BJ (cell line): ENCODE results near the gene GNG12. TPM values are rescaled to one million over a fixed set of nuclear protein-coding genes. Genes with fewer than 3 reads are reported as not detected.

Experiments
- CTCF ChIA-PET: fragments of 350-600 bp; formaldehyde crosslinking; extraction: SDS; loops from one replicate; lab custom pipeline; 2021; ENCODE audit warnings: antibody characterized with exemption, inconsistent platforms; lab: Yijun Ruan, JAX
- POLR2A ChIA-PET: fragments of 300-600 bp; sonication (Branson Sonifier 250); formaldehyde crosslinking; extraction: SDS; loops from one replicate; lab custom pipeline; 2021; ENCODE audit warnings: antibody characterized with exemption; lab: Charles Lee
- DNase-seq: peaks from one replicate; pipeline ENCODE4 v3.0.0-alpha.2; 2011; ENCODE audit warnings: low read depth
- H3K27me3 ChIP-seq: 2 replicates; pipeline ENCODE4 v1.6.0; 2011; ENCODE audit warnings: low read length; ENCODE audit not compliant: control insufficient read depth, insufficient read depth
- H3K36me3 ChIP-seq: 2 replicates; pipeline ENCODE4 v1.5.1; 2011; ENCODE audit warnings: low read length; ENCODE audit not compliant: control insufficient read depth, insufficient read depth
- H3K4me3 ChIP-seq: 2 replicates; pipeline ENCODE4 v1.5.1; 2011; ENCODE audit warnings: low read depth, mild to moderate bottlenecking, control low read depth, low read length
- CTCF ChIP-seq: IDR thresholded peaks from 2 replicates; pipeline ENCODE4 v1.5.1; 2011; ENCODE audit warnings: low read depth, mild to moderate bottlenecking, control low read depth, inconsistent platforms, low read length, moderate library complexity; ENCODE audit not compliant: insufficient read depth
- polyA plus RNA-seq: library from polyadenylated mRNA; depleted of rRNA; stranded (reverse); fragments of >200 nt; gene quantifications from 2 replicates; pipeline ENCODE4 v1.2.3, GENCODE V29; 2011

Gene GNG12
- polyA plus RNA-seq, 1 experiment: 99.6 TPM

- no peak for DNase-seq
- ChIA-PET CTCF (no interaction called here), POLR2A (no interaction called here)
- no peak for TF ChIP-seq CTCF
- H3K27me3 ChIP-seq: no peaks in the 10 kb centered on the region
- no peak overlapping the region for H3K4me3 ChIP-seq
- H3K36me3 ChIP-seq: no peaks in the 10 kb centered on the region
Measured at GRCh38 chr1:67874501-67875111, 41.3 kb upstream of the GNG12 start.

- DNase-seq: no peak
- Histone ChIP-seq H3K27me3 (no peaks in the 10 kb centered on the region), H3K4me3 (no peak overlapping the region), H3K36me3 (no peaks in the 10 kb centered on the region)
- ChIA-PET POLR2A (no interaction called here), CTCF (interaction anchor here (0.5 to 1.0 kb wide), 2 partner anchors 29 to 141 kb away, joined by 3 read pairs; no protein-coding TSS in a partner anchor)
- TF ChIP-seq CTCF: no peak
Measured at GRCh38 chr1:67869233-67869632, 36.0 kb upstream of the GNG12 start.

- ChIA-PET CTCF (no interaction called here), POLR2A (no interaction called here)
- no peak for DNase-seq
- no peak overlapping the region for H3K4me3 ChIP-seq
- TF ChIP-seq CTCF: no peak
- H3K27me3 ChIP-seq: no peaks in the 10 kb centered on the region
- no peaks in the 10 kb centered on the region for H3K36me3 ChIP-seq
Measured at GRCh38 chr1:67863637-67864036, 30.4 kb upstream of the GNG12 start.

- Histone ChIP-seq H3K27me3 (no peaks in the 10 kb centered on the region), H3K36me3 (no peaks in the 10 kb centered on the region), H3K4me3 (no peak overlapping the region)
- CTCF ChIA-PET: interaction anchor here (0.9 to 2.2 kb wide), 3 partner anchors 8 to 103 kb away, joined by 3 to 9 read pairs (median 6); no protein-coding TSS in a partner anchor
- DNase-seq: no peak
- POLR2A ChIA-PET: no interaction called here
- TF ChIP-seq CTCF: no peak
Measured at GRCh38 chr1:67862685-67863084, 29.4 kb upstream of the GNG12 start.

GRCh38 chr1:67861856-67862516 lies 28.7 kb upstream of the GNG12 start:
- H3K27me3 ChIP-seq: no peaks in the 10 kb centered on the region
- no peak overlapping the region for H3K4me3 ChIP-seq
- TF ChIP-seq CTCF: no peak
- H3K36me3 ChIP-seq: no peaks in the 10 kb centered on the region
- POLR2A ChIA-PET: no interaction called here
- no peak for DNase-seq
- CTCF ChIA-PET: interaction anchor here (0.9 to 2.2 kb wide), 4 partner anchors 8 to 148 kb away, joined by 3 to 9 read pairs (median 5); no protein-coding TSS in a partner anchor
